IPS DF 19.7 (cell line): ENCODE data around the gene LFNG.

Experiments used
- DNase-seq: peaks from one replicate; pipeline ENCODE4 v3.0.0-alpha.2; 2013; ENCODE audit warnings: low read depth, low spot score

Gene LFNG

DNA sequence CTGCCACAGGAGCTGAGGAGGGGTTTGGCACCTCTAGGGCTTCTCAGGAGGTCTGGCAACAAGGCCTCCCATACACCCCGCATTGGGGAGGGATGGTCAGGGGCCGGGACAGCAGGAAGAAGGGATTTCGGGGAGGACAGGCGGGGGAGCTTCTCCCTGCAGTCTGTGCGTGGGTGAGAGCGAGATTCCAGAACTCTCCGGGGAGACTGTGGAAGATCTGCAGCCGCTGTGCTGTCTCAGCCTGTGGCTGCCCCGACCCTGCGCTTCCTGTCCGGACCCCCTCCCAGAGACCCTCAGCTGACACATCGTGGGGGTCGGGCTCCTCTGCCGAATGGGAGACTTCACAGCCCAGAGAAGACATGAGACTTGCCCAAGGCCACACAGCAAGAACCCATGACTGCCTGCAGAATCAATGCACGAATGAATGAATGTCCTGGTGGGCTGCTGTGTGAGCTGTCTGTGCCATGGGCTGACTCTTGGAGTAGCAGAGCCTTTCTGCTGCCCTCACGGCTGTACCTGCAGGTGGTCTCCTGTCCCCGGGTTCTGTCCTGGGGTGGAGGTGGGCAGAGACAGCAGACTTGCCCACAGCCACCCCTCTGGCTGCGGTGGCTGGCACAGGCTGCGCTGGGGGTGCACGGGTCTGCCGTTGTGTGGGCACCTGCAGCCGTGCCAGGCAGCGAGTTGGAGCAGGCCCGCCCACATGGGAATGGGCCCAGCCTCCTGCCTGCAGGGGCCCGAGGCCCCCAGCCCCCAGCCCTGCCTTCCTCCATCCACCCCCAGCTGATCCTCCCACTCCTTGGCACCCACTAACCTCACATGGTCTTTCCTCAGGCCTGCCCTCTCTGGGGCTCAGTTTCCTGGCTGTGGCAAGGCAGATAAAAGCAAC, 16.3 kb upstream of the LFNG start:
- no peak for DNase-seq

DNA sequence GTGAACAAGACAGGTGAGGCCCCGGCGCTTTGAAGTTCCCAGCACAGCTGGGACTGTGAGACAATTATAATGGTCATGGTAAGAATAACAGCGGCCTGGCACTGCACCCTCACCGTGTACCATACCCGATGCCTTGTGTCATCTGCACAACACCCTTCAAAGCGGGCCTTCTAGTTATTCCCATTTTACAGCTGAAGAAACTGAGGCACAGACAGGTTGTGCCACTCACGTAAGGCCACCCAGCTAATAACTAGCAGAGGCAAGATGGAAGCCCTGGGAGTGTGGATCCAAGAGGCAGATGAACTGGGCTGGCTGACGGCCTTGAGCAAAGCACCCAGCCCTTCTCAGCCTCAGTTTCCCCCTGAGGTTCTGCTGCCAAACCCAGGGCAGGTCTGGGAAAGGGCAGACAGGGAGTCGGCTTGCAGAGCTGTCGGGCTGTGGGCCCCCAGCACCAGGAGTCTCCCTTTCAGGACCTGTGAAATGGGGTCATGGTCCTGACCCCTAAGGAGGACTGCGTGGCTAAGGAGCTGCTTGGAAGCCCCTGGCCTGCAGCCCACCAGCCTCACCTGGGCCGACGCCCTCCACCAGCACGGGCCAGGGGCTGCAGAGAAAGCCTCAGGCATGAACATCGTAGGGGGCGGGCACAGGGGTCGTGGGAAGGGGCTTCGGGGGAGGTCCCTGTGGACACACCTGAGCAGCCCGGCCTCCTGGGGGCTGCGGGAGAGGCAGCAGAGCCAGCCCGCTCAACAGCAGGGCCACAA, 15.3 kb upstream of the LFNG start:
- DNase-seq = no peak

DNA sequence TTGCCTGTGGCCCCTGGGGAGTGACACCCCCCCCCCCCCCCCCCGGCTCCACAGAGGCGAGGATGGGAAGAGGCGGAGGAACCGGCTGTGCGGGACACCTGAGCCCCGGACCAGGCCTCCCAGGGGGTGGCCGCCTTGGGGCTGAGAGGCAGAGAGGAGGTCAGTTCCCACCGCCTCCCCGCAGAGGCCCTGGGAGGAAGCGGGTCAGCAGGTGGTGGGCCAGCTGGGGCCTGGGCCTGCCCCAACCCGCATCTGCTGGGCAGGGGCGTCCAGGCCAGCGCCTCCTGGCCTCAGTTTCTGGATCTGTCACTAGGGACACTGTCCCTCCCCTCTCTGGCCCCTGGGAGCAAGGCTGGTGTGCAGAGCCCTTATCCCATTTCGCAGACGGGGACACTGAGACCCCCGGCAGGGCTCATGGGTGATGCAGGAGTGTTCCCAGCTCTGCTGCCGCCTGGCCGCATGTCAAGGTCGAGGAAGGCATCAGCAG, 14.6 kb upstream of the LFNG start:
- no peak for DNase-seq

DNA sequence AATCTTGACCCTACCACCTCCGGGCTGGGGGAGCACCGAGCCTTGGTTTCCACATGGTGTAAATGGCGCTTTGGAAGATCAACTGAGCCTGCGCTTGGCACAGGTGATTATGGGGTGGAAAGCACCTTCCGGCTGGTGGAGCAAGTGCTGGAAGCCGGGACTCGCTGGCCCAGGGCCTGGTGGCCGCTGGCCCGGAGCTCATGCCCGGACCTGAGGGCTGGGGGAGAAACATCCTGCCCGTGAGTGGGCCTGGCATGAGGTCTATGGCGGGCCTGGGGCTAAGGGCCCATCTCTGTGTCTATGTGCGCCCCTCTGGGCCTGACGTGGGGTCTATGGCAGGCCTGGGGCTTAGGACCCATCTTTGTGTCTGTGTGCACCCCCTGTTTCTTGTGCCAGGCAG, 14.2 kb upstream of the LFNG start:
- no peak for DNase-seq

DNA sequence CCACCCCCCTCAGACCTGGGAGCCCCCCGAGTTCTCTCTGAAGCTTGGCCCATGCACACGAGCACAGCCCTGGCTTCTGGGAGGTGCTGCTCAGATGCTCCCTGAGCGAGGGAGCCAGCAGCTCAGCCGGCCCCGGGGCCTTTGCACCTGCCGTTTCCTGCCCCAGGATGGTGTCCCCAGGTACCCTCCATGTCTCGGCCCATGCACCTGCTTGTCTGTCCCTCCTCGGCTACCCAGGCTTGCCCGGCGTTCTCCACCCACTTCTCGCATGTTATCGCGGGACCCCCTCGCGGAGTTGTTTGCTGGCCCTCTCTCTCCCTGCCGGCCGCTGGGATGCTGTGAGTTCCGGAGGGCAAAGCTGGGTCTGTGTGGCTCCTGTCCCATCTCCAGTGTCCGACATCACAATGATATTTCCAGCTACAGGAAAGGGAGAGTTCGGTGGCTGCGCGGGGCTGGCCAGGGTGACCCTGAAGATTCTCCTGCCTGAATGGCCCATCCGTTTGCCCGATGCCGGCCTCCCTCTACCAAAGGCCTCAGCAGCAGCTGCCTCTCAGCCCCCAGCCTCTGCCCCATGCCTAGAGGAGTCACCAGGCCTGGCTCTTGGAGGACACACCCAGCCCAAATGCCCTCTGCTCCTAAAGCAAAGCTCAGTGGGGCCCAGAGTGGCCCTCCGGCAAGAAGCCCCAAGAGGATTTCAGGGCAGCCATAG, 12.2 kb upstream of the LFNG start:
- no peak for DNase-seq

DNA sequence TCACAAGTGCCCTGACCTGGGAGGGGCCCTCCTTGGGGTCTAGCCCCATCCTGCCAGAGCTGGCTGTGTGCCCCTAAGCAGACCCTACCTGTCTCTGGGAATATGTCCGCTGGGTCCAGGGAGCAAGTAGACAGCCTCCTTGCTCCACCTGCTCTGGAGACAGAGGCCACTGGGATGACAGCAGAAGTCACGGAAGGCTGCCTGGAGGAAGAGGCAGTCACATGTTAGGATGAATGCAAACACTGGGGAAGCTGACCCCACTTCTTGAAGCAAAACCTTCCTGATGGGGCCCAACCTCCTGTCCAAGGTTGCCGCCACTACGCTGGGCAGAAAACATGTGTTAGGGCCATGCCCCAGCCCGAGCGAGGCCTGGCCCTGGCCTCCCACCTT, 11.7 kb upstream of the LFNG start:
- DNase-seq = no peak

DNA sequence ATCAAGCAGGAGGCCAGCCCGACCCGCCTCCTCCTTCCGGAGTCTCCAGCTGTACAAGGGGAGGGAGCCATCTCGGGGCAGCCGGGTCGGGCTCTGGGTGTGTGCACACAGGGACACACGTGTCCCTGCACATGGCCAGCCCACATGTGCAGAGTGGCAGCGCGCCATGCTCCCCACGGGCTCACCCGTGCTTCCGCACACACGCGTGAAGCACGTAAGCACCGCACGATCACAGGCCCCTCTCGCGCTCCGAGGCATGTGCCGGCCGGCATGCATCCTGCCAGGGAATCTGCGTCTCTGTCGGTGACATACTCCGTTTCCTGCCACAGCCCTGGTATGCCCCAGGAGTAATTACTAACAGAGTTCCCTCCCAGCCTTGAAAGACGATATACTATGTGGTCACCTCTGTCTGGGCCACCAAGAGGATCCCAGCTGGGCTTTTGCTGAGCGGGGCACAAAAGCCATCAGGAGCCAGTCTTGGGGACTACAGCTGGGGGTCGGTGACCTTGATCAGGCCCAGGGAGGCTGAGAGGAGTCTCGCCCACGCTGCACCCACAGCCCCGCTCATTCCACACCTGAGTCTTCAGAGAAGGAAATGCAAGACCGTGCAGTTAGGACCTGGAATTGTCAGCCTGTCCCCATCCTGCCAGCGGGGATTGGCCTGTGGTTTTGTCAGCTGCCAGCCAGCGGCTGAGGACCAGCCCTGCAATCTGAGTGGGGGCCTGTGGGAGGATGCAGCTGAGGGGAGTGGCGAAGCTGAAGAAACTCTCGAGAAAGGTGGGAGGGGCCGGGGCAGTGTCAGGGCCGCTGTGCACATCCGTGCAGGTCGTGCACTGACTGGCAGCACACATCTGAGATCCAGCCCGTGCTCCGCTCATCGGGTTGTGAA, 11.0 kb upstream of the LFNG start:
- no peak for DNase-seq

DNA sequence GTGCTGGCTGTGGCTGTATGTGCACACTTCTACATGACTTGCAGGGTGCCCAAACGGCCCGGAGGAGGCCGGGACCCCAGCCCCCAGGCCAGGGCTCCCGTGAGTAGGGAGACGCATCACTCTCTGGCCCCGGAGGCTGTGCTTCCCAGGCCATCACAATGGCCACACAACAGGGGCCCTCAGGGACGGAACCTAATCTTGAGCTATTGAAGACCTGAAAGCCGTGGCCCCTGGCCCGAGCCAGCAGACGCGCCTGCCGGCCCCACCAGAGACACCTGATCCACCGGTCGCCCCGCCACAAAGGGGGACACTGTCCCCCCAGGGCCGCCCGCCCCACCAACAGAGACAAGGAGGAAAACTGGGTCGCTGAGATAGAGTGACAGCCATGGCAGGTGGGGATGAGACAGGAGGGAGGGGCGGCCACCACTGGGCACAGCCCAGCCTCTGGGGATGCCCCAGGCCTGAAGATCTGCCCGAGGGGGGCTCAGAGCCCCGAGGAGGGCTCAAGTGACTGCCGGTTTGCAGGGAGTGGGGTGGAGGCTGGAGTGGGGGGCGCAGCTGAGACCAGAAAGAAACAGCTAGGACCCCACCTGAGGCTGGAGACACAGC, 10.2 kb upstream of the LFNG start:
- no peak for DNase-seq

DNA sequence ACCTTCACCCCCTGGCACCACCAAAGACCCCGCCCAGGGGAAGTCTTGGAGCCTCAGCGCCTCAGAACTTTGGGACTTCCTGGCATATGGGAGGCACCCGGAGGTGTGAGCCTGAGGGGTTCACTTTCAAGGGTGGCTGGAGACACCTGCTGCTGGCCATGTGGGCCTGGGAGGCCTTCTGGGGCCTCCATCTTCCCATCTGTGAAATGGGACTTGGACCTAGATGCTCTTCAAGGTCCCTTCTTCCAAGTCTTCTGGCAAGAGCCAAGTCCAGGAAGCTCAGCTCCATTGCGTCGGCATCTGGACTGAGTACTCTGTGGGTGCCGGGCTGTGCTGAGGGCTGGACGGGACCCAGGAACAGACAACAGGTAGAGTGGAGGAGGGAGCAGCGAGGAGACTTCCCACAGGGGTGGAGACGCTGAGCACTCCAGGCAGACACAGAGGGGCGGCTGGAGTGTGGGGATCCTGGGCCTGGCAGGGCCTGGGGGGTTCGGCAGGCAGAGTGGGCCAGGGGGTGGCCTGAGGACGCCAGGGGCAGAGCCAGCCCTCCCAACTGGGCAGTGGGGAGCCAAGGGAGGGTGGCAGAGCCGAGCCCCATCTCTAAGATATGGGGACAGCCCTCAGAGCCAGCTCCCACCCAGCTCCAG, 9.3 kb upstream of the LFNG start:
- DNase-seq = no peak

DNA sequence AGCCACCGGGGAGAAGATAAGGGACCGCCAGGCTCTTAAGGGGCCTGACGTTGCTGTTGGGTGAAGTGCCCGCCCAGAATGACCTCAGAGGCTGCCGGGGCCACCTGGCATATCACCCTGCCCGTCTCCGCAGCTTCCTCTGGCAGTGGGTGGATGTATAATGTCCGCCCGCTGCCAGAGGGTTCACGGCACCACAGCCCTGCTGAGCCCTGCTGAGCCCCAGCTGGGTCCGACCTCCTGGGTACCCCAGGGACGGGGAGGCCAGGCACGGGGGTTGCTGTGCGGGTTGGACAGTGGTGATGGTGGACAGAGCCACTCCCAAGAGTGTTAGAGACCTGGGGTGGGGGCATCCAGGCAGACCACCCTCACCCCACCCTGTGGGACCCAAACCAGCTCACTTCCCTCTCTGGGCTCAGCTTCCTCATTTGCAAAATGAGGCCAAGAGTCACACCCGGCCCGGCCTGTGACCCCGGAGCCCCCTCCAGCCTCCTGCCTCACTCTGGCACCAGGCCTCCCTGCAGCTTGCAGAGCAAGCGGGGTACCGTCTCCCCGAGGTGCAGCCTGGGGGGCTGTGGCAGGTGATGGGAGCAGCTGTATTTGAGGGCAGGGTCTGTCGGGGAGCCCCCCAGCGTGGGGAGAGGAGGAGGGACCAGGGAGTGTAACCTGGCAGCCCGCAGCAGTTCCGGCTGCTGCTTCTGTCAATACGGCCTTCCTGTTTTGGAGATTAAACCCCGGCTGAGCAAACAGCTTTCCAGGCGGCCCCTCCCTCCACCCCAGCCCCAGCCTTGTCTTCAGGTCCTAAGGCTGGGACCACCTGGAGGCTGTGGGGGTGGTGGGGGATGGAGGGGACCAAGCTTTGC, 8.4 kb upstream of the LFNG start:
- no peak for DNase-seq

DNA sequence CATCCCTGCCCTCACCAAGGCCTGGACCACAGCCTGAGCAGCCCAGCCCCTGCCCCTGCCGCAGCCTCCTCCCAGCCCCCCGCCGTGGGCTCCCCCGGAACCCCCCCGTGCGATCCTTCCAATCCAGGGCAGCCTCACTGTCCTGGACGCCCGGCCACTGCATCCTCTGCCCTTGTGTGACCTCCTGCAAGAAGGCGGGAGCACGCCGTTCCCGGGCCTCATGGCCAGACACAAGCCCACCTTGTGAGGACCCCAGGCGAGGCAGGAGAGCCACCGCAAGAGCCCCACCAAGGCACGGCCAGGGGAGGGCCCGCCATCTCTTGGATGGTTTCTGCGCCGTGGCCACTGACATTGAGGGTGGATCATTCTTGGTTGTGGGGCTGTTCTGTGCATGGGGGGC, 7.8 kb upstream of the LFNG start:
- DNase-seq = no peak

DNA sequence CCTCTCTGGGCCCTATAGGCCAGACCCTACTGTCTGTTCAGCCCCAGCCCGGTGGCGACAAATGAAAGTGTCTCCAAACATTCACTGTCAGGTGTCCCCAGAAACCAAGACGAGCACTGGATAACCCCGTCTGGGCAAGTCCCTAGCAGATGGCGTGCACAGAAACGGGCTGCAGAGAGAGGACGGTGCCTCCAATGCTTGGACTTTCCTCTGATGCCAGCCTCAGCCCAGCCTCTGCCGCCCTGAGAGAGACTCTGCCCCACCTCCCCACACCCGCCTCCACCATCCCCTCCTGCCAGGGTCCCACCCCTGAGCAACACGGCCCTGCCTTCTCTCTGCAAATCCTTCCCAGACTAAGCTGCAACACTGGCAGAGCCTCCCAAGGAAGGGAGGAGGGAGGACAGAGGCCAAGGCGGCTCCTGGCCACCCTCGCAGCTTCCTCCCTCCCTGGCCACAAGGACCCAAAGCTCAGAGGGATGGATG, 7.4 kb upstream of the LFNG start:
- DNase-seq = no peak

DNA sequence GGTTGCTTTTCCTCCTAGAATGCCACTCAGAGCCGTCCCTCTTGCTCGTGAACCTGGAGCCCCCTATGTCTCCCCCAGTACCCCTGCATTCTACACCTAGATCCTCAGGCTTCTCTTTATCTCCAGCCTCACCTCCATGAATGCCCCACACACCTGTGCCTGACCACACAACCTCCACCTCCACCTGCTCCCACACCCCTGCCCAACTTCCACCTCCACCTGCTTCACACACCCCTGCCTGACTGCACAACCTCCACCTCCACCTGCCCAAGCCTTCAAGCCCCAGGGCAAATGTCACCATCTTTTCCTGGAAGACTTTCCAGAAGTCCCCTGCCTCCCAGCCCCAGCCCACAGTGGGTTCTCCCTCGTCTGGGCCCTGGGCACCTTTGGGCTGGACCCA, 6.9 kb upstream of the LFNG start:
- no peak for DNase-seq

DNA sequence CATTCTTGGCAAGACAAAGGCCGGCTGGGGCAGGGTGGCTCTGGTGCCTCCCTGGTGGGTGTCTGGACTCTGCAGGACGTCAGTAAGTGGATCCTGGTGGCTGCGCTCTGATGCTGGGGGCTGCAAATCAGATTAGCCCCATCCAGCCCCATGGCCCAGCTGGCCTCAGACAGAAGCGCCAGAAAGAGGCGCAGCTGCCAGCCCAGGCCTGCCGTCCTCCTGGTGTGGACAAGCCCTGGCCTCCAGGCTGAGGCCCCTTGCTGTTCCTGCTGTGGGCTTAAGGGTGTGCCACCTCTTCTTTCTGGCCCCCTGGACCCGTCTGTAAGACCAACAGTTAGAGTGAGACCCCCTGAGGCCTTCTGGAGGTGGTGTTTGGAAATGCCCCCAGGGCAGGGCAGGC, 5.9 kb upstream of the LFNG start:
- no peak for DNase-seq

DNA sequence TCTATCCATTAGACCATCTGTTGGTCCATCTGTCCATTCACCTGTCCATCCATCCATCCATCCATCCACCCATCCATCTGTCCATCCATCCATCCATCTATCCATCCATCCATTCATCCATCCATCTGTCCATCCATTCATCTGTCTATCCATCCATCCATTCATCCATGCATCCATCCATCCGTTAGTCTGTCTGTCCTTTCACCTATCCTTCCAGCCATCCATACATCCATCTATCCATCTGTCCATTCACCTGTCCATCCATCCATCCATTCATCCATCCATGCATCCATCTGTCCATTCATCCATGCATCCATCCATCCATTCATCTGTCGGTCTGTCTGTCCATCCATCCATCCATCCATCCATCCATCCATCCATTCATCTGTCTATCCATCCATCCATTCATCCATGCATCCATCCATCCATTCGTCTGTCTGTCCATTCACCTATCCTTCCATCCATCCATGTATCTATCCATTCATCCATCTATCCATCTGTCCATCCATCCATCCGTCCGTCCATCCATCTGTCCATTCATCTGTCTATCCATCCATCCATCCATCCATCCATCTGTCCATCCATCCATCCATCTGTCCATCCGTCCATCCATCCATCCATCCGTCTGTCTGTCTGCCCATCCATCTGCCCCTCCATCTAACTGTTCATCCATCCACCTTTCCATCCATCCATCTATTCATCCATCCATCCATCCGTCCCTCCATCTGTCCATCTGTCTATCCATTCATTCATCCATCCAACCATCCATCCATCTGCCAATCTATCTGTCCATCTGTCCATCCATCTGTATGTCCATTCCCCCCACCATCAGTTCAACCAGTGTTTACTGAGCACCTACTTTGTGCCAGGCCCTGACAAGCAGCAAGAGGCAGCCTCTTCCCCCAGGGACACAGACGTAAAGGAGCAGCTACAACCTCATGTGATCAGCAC, 4.8 kb upstream of the LFNG start:
- DNase-seq = no peak

DNA sequence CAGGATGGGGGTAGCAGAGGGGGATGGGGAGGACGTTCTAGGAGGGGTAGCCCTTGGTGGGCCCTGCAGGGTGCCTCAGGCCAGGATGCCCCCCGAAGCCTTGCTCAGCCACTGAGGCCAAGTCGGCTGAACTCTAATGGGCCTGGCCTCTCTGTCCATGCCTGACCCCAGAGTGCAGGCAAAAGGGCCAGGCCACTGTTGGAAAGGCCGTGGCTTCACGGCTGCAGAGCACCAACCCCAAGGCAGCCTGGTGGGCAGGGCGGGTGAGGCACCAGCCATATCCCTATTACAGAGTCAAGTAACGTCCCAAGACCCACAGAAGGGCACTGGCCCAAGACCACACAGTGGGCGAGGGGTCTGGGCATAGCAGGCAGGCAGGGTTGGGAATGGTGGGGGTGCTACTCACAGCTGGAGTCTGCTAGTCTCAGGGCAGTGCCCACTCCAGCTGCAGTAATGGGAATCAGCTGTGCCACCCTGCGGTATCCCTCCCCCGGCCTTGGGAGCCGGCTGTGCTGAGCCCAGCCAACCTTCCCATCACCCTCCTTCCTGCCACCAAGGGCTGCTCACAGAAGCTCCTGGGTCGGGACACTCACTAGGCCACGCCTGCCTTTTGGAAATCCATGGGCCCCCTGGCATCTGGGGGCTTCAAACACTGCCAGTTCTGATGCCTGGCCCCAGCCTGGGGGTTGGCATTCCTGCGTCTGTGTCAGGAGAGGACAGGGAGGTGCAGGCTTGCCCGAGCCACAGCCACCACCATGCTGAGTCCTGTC, 4.0 kb upstream of the LFNG start:
- DNase-seq = no peak

DNA sequence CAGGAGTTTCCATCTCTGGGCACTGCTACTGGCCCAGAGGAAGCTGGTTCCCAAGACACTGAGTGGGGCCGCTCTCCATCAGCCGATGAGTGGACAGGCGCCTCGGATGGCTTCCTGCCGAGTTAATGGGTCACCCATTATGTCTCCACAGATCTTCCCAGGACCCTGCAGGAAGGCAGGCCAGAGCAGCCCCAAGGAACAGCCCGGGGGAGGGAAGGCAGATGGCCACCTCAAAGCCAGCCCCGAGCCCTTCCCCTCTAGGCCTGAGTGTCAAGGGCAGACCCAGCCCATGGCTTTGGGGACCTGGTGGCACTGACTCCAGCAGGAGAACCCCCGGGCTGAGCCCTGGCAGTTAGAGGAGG, 3.4 kb upstream of the LFNG start:
- no peak for DNase-seq
